H4 (cell line): ENCODE data around the gene FAM131C. TPM values are rescaled to one million over a fixed set of nuclear protein-coding genes. Genes with fewer than 3 reads are reported as not detected.
"Not testable (repeated sequence)": the region's sequence is repeated elsewhere in the genome, so short reads cannot be mapped to it uniquely, and the experiment has no call there.

Experiments used
- DNase-seq: peaks from one replicate; pipeline ENCODE4 v3.0.0-alpha.2; 2015; ENCODE audit warnings: low spot score
- total RNA-seq: library from RNA; depleted of rRNA; stranded (reverse); fragments of >200 nt; shearing (Covaris generic); gene quantifications from 2 replicates; pipeline ENCODE4 v1.2.3, GENCODE V29; 2014

The FAM131C gene
- total RNA-seq, 1 experiment from 2014 or later, result 0.62 TPM

DNA sequence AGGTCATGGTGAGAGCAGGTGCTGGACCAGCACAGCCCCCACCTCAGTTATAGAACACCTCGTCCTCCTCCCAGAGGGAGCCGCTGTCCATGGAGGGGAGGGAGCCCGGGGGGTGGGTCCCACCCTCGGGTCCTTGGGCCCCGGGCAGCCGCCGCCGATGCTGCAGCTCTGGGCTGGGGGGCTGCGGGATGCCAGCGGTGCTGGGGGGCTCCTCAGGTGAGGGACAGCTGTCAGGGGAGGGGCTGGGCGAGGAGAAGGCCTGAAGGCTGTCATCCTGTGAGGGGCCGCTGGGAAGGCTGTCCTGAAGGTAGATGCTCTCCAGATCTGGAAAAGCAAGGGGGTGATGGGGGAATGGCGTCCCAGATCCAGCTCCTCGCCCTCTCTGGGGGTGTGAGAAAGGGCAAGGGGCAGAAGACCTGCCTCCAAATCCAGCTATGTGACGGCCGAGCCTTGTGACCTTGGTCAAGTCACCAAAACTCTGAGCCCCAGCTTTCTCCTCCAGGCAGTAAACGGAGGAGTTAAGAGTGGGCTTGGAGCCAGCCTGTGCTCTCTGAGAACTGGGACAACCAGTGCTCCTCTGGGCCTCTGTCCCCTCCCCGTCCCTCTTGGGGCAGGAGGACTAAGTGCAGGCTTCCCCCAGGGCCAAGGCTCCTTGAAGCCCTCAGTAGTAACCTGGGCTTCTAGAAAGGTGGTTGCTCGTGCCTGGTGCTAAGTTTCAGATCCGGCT, 14.9 kb downstream of the FAM131C start:
- DNase-seq, result not testable (repeated sequence)

DNA sequence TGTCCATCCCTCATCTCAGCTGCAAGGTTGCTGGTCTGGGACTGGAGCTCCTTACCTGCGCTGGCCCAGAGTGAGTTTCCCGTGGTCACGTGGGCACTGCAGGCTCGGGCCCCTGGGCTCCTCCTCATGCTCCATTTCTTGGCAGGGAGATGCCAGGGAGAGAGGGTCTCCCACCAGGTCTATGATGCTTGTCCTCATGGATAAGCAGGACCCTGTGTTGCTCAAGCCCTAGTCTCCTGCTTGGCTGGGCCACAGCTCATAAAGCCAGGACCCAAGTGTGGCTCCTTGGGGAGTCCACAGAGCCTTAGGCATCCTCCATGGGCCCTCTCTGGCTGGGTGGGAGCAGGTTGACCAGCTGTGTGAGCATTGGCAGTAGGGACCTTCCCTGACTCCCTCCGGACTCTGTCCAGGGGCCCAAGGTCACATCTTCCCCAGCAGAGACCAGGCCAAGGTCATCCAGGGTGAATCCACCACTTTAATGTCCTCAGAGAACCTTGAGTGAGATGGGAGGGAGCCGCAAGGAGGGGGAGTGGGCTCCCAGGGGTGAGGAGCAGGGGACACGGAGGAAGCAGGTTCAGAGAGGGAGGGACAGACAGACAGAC, 16.0 kb downstream of the FAM131C start:
- not testable (repeated sequence) for DNase-seq

DNA sequence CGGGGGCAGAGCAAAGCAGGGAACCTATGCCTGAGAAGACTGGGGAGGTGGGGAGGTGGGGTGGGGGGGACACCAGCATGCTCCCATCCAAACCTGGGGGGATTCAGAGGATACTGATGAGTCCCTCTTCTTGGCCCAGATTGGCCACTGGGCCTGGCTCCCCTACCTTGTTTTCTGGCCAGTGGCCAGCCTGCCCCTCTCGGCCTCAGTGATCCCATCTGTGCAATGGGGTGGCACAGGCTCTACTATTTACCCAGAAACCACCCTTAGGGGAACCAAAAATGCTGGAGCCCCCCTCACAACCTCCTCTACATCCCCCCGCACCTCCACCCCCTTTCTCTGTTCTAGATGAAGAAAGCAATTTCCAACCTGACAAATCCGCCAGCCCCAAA, 16.9 kb downstream of the FAM131C start:
- not testable (repeated sequence) for DNase-seq

DNA sequence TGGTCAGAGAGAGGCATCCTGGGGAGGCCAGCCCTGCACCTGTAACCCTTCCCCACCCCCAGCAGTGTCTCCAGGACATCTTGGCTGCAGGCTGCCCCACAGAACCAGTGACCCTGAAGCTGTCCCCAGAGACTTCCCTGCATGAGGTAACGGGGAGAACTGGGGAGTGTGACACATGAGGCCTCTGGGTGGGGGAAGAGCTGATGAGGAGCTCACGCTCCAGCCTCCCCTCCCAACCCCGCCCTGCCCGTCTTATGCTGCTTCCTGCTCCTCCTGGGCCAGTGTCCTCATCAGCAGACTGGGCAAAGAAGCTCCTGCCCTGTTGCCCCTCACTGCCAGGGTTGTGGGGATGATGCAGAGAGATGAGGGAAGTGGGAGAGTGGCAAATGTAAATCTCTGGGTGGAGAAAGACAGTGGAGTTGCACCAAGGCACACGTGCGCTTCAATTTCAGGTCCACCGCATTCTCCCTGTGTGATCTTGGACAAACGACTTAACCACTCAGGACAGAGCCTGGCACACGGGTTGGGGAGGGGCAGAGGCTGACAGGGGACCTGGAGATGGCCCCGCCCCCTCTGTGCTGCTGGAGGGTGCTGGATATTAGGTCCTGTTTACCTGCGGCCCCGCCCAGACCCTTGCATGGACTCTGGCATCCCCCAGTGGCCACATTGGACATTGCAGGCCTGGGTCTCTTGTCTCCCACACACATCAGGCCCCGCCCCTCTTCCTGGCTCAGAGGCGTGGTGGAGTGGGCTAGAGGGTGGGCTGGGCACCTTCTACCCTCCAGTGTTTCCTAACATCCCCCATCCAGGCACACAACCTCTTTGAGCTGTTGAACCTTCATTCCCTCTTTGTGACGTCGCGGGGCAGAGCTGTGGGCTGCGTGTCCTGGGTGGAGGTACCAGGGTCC, 17.6 kb downstream of the FAM131C start:
- peak; percentile 80 for DNase-seq

DNA sequence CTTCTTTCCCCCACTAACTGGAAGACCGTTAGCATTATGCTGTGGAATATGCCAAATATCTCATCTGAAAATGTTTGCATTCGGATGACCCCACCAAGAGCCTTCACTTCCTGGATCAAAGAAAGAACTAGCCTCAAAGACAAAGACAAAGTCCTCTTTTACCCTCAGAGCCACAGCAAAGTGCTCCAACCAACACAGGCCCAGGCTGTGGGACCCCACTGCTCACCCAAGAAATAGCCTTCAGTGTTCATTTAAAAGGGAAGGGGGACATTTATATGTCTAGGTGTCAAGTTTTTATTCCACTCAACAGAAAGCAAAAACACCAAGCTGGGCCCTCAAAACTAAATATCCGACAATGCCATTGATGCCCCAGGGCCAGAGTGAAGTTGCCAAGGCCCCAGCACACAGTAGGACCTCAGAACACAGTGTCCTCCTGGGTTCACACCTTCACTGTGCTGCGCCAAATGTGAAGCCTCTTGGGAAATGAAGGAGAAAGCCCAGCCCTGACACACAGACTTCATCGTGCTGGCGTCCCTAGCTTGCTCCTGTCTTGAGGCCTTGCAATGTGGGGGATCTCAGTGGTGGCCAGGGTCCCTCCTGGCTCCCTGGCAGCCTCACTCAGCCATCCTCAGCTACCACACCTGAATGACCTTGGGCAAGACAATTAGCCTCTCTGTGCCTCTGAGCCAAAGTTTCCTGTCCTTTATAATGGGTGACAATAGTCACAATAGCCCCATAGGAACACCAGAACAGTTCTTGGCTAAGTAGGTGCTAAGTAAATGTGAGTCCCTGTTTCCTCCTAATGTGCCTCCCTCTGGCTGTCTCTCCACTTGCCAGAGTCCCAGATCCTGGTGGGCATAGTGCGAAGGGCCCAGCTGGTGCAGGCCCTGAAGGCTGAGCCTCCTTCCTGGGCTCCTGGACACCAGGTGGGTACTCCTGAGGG, 18.6 kb downstream of the FAM131C start:
- no peak for DNase-seq

DNA sequence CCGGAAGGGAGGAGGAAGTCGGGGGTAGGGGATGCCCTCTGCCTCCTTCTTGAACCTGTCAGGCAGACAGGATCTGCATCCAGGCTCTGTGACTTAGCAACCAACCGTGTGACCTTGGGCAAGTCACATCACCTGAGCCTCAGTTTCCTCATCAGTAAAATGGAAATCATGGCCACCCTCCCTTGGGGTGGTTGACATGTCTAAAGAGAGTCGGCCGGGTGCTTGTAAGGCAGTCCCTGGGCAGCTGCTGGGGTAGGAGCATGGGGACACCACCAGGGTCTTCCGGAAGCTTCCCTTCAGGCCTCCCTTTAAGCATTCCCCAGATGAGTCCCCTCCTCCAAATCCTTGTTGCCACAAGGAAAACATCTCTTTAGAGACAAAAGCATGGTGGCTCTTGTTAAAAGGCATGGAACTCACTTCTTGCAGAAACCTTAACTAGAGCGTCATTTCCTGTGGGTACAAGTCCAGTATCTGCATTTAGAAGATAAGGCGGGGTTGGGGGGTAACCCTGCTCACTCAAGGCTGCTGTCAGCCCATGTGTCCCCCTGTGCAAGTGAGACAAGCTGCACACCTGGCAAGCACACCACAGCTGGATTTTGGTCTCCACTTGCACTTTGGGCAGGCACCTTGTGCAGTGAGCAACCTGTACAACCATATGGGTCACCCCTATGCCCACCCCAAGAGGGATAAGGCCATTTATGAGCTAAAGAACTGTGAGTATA, 19.5 kb downstream of the FAM131C start:
- DNase-seq, result no peak

DNA sequence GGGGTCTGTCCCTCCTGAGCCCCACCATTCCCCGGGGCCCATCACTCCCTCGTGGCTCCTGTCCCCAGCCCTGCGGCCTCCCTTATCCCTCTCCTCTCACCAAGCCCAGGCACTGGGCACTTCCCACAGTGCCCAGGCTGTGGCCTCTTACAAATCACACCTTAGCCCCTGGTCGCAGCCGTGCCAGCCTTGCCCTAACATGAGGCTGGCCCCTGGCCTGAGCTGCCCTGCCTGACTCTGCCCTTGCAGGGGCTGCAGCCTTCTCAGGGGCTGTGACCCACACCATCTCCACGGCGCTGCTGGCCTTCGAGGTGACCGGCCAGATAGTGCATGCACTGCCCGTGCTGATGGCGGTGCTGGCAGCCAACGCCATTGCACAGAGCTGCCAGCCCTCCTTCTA, 21.5 kb downstream of the FAM131C start:
- DNase-seq, result not testable (repeated sequence)

DNA sequence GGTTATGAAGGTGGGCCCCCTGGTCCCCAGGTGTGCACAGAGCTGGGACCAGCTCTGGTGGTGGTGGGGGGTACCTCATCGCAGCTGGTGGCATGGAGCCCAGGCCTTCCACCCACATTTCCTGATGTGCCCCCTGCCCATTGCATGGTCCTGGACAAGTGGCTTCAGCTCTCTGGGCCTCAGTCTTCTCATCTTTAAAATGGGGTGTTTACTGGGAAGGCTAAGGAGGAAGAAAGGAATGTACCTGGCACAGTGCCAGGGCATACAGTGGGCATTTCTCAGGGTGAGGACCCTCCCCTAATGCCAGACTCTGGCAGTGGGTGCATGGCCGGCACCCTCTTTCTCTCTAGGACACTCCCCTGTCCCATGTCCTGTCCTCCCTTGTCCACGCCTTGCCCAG, 22.4 kb downstream of the FAM131C start:
- DNase-seq, result no peak

DNA sequence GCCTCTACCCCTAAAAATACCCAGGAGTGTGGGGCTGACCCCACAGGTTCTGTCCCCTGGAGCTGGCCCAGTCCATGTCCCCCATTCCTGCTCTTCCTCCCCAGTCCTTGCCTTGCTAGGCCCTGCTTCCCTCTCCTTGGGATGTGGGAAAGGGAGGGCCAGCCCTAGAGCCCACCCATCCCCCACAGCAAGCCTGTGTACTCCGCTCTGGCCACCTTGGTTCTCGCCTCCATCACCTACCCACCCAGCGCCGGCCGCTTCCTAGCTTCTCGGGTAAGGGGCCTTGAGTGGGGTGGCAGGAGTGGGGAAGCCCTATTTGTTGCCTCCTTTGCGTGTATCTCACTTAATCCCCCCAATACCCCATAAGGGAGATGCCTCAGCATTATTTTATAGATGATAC, 23.1 kb downstream of the FAM131C start:
- no peak for DNase-seq

DNA sequence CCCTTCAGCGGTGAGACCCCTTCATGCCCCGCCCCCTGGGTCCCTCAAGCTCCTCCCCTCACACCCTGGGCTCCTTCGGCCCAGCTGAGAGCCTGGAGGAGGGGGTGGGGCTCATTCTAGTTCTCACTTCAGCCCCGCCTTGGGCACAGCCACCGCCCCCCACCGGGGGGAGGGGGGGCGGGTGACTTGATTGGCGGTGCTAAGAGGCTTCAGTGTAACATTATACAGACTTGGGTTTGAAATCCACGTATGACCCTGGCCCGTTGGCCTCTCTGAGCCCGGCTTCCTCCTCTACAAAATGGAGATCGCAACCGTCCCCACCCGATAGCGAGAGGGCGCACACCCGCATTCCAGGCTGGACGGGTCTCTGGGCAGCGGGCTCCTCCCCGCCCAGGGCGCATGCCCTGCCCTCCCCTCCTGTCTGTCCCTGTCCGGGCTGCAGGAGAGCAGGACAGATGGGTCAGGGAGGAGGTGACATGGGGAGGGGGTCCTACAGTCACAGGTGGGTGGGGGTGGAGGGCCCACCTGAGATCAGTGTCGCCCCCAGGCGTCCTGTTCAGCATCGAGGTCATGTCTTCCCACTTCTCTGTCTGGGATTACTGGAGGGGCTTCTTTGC, 24.8 kb downstream of the FAM131C start:
- DNase-seq, result no peak

DNA sequence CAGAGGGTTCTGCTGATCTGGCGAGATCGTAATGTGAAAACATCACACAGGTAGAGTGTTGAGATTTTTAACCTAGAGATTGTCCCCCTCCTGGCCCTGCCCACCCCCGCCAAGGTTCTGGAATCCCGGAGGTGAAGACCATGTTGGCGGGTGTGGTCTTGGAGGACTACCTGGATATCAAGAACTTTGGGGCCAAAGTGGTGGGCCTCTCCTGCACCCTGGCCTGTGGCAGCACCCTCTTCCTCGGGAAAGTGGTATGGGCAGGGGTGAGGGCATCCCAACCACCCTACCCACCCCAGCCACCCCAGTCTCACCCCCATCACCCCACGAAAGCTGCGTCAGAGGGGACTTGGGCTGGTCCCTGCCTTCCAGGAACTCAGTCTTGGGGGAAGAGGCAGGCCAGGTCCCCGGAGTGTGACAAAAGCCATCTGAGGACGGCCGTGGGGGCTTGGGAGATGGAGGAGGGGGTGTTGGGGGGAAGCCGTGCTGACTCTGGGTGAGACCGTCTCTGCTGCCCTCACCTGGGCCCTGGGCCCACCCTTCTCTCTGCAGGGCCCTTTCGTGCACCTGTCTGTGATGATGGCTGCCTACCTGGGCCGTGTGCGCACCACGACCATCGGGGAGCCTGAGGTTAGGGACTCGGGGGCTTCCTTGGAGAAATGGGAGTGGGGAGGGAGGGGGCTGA, 25.5 kb downstream of the FAM131C start:
- no peak for DNase-seq

DNA sequence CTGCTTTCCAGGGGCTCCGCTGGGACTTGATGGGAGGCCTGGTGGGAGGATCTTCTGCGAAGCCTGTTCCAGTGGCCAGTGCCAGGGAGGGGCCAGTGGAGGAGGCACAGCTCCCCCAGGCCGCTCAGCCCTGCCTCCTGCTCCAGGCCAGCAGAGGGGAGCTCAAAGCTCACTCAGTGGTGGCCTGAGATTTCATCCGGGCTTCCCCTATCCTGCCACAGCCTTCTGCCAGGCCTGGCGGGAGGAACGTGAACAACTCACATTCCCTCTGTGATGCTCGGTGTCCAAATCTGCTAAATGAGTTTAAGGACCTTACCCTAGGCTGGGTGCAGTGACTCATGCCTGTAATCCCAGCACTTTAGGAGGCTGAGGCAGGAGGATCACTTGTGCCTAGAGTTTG, 26.6 kb downstream of the FAM131C start:
- no peak for DNase-seq

DNA sequence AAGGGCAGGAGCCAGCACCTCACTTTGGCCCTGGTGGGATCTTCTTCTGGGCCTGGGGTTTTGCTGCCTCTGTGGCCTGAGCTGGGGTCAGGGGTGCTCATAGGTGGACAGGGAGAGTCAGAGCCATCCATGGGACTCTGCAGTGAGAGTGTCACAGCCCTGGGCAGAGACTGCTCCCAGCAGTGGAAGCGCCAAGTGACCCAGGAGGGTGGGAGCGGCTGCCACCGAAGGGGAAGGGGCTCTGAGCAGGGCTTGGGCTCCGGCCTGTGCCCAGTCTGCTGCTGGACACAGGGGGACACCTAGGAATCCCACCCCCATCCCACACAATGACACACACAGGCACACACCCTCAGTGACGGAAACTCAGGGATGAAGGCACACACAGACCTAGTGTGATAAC, 29.5 kb downstream of the FAM131C start:
- no peak for DNase-seq

DNA sequence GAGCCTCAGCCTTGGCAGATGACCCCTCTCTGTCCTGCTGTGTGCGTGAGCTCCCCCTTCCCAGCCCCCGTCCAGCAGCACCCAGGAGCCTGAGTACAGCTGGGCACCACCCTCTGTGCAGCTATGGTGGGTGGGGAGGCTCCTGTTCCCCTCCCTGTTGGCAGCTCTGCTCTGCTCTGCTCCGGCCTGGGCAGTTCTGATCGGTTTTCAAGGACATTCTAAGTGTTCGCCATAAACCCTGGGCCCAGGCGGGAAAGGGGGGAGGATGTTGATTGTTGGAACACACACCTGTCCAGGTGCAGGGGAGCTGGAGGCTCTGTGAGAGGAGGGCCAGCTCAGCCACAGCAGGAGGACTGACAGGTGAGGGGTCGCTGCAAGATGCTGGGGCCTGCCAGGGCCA, 29.9 kb downstream of the FAM131C start, which contains the start of gene CLCNKB:
Gene CLCNKB (plus strand): TSS at position 262 of the 400 bp plus-strand sequence. CDS start 711 bp downstream, outside the sequence.
- no peak for DNase-seq

DNA sequence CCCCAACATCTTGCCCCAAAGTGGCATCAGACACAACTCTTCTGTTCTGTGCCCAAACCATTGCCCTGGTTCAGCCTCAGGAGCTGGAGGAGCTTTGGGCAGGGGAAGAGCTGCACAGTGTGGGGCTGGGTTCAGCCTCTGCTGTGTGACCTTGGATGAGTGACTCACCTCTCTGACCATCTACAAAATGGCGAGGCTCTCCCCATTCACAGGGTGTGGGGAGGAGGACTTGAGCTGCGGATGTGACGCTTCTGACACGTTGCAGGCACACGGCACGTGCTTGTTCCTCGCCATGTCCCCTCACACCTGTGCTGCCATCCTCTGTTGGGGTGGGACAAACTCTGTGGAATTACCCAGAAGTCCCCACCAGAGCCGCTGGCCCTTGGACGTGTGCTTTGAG, 30.8 kb downstream of the FAM131C start:
- DNase-seq, result not testable (repeated sequence)

DNA sequence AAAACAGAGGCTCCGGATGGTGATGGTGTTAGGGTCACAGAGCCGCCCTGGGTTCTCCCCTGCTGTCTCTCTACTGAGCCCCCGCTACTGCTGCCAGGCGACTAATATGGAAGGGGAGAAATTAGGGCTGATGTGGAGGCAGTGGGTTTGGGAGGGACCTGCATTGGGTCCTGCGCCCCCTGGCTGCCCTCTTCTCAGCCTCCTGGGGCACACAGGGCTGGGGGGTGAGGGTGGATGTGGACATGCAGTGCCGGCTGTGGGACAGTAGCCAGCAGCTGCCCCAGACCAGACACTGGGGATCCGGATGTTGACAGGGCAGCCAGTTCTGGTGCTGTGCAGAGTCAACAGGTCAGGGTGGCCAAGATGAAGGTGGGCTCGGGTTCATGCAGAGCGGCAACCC, 31.4 kb downstream of the FAM131C start:
- no peak for DNase-seq

DNA sequence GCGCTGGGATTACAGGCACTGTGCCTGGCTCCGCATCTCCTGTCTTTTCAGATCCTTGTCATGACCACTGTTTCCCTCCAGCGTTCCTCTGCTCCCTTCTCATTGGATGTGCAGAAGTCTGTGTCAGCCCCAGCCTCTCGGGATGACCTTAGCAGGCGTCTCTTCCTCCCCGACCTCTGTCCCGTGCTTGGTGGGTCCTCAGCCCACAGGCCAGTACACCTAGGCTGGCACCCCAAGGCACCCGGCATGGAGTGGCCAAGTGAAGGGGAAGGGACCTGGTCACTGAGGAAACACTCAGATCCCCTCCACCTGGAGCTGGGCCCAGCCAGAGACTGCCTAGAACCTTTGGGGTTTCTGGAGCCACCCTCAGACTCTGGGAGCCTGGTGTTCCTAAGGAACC, 32.3 kb downstream of the FAM131C start:
- DNase-seq, result no peak

DNA sequence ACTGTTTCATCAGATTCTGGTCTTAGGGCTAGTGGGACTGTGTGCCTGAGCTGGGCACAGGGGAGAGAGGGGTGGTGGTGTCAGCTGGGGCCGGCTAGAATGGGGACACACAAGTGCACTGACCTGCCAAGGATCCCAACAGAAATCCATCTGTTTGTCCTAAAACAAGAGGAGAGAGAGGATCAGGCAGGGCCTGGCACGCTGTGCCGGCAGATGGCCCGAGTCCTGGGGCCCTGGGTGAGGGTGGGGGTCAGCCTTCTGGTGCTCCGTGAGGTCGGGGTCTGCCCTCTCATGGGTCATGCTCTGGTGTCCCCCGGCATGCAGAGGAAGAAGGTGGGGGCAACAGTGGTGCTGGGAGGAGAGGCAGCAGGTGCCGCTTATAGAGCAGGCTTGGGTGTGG, 33.6 kb downstream of the FAM131C start:
- not testable (repeated sequence) for DNase-seq

DNA sequence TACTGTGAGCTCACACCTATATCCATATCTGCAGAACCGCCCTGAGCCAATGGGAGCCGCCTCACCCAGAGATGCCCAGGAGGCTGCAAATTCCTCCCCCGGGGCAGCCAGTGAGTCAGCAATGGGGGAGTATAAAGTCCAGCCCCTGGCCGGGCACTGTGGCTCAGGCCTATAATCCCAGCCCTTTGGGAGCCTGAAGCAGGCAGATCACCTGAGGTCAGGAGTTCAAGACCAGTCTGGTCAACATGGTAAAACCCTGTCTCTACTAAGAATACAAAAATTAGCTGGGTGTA, 34.9 kb downstream of the FAM131C start:
- no peak for DNase-seq

DNA sequence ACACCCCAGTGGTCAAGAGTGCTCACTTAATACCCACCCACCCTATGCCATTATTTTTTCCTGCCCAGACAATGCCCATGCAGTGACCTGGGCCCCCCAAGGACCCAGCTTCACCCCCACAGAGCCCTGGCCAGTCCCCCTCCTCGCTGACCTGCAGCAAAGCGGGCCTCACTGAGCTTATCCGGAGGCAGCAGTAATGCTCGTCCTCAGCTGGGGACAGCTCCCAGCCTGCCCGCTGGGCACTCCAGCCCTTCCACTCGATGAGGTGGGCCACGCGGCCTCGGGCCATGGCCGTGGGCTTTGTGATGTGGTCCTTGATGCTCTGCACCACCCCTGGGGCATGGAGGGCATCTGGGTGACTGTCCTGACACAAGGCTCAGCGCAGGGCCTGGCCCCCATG, 37.0 kb downstream of the FAM131C start:
- not testable (repeated sequence) for DNase-seq
